ENCODE data around the gene GRIA1.

Gene GRIA1

DNA sequence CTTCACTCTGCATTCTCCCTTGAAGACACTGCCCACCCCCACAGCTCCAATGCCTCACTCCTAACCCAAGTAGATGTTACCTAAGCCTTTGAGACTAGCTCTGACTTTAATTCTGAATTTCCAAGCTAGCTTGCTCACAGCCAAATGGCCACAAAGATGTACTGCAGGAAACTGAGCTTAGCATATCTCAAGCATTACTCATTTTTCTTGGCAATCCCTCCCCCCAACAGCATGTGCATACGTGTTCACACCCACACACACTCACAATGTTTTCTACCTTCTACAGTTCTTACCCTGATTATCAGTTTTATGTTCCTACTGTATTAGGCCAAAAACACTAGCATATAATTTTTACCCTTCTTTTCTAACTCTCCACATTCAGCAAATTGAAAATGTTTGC, 13.7 kb upstream of the GRIA1 start:
- TF ChIP-seq, protein P1, sequence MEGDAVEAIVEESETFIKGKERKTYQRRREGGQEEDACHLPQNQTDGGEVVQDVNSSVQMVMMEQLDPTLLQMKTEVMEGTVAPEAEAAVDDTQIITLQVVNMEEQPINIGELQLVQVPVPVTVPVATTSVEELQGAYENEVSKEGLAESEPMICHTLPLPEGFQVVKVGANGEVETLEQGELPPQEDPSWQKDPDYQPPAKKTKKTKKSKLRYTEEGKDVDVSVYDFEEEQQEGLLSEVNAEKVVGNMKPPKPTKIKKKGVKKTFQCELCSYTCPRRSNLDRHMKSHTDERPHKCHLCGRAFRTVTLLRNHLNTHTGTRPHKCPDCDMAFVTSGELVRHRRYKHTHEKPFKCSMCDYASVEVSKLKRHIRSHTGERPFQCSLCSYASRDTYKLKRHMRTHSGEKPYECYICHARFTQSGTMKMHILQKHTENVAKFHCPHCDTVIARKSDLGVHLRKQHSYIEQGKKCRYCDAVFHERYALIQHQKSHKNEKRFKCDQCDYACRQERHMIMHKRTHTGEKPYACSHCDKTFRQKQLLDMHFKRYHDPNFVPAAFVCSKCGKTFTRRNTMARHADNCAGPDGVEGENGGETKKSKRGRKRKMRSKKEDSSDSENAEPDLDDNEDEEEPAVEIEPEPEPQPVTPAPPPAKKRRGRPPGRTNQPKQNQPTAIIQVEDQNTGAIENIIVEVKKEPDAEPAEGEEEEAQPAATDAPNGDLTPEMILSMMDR (IDR thresholded peaks at IDR 0.05; ENCODE audit: low read depth, low read length), result no peak; the same call in 1 of the 2 replicates
- DNase-seq (ENCODE audit: extremely low read depth, low read depth), result no peak

DNA sequence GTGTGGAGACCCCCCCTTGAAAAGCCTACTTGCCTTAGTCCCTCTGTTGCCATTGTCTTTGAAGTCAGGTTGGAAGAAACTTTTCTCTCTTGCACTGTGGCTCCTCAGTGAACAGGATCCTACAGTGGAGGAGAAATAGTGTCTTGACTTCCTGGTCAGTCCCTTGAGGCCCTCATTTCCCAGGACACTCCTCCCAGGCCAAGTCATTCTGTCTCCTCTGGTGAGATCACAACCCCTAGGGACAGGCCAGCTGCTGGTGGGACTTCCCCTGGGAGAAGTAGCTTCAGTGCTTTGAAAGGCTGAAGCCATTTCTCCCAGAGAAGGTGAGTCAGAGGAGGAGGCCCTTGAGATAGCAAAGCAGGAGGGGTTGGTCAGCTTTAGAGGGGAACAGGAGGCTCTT, 10.1 kb upstream of the GRIA1 start:
- DNase-seq (ENCODE audit: extremely low read depth, low read depth), result no peak
- TF ChIP-seq, protein P1 (IDR thresholded peaks at IDR 0.05; ENCODE audit: low read depth, low read length), result no peak

DNA sequence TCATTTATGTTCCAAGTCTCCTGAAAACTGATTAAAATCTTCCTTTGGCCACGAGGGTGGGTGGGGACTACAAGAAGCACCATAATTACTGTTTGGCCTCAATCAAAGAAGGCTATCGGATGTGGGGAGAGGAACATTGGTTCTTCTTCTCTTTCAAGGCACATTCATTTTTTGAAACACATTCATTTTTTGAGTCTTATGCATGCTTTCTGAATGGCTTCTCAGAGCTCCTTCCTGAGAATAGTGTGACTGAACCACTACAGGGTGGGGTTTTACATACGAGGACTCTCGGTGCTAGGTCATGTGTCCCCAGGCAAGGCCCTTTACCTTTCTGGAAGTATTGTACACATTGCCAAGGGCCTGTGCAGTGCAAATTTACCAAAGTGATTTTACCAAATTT, 7.0 kb upstream of the GRIA1 start:
- TF ChIP-seq, protein P1 (IDR thresholded peaks at IDR 0.05; ENCODE audit: low read depth, low read length), result no peak
- DNase-seq (ENCODE audit: extremely low read depth, low read depth), result no peak

DNA sequence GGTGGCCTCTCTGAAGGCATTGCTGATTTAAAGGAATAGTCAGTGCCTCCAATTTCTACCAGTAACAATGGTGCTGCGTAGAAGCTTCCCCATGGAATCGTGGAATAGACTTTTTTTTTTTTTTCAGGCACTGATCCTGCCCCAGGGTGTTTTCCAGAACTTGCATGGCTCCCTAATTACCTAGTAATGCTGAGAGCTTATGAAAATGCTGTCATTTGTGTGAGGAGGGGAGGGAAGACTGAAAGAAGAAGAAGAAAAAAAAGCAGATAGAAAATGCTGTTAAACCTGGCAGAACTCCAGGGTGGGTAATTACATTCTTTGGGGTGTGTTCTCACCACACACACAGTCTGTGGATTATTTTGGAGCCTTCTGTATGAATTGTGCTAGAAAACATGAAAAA, 4.8 kb upstream of the GRIA1 start:
- TF ChIP-seq, protein P1 (IDR thresholded peaks at IDR 0.05; ENCODE audit: low read depth, low read length), result no peak
- DNase-seq (ENCODE audit: extremely low read depth, low read depth), result no peak

DNA sequence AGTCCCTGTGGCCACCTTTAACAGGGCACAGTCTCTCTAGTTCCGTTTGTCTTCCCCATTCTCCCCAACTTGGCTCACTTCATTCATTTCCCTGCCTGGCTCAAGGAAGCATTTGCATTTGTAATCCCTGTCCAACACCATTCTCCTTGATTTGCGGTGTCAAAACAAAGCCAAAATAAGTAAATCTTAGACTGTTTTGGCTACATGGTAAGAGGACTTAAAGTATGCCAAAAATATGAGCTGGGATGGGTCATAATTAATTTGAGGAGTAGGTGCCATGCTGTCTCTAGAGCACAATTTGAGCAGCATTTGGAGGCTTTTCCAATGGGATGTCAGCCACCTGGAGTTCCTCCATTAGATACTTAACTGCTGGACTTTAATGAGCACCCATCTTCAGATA, 3.7 kb upstream of the GRIA1 start:
- TF ChIP-seq, protein P1 (IDR thresholded peaks at IDR 0.05; ENCODE audit: low read depth, low read length), result no peak
- no peak for DNase-seq (ENCODE audit: extremely low read depth, low read depth)

DNA sequence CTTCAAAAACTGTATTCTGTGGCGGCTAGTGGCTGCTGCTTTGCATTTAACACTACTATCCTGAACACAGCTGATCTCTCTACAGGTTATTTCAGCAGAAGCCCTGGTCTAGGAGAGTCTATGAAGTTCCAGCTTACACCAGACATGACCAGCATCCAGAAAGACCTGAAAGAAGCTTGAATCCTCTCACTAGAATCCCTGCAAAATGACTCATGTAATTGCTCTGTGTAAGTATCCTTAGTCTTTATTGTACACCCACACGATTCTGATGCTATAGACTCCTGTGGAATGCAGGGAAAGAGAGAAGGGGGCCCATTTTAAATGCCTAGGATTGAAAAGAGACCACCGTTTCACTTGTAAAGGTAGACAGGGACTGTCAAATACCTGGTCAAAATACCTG, 859 bp upstream of the GRIA1 start:
- no peak for DNase-seq (ENCODE audit: extremely low read depth, low read depth)
- TF ChIP-seq, protein P1 (IDR thresholded peaks at IDR 0.05; ENCODE audit: low read depth, low read length), result no peak

DNA sequence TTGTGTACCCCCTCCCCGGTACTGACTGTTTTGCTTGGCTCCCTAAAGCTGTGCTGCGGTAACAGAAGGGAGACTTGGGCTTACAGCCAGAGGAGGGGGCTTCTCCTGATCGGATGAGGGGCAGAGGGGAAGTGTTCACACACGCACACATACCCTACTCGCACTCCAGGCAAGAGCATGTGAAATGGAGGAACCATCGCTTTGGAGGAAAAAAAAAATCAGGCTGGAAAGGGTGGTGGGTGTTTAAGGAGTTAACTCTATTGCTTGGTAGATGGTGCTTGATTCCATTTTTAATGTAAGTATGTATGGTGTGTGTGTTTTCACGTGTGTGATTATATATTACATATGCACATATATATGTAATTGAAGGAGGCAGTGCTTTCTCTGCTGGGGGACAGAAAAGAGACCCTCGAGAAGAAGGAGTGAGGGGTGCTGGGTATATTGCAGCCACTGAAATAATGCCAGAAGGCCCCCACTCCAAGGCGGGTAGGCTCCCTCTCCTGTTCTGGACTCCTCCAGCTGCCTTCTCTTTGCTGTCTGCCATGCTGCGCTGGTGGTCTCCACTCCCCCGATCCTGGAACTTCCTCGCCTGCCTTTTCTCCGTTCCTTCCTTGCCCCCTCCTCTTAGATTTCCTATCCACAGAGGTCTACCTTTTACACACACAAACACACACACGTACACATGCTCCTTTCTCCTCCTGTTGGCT, 721 bp downstream of the GRIA1 start:
- TF ChIP-seq, protein P1 (IDR thresholded peaks at IDR 0.05; ENCODE audit: low read depth, low read length), result no peak
- no peak for DNase-seq (ENCODE audit: extremely low read depth, low read depth)
